Mucosa of rectum (tissue), 2 donors: Measurements from ENCODE around the gene CLMP.

Source experiments
- H3K27ac ChIP-seq, 2 donors: one replicate each; pipeline ENCODE4 v1.7.0; 2013; ENCODE audit warnings: inconsistent platforms in 2 of 2, low read depth in 2 of 2, low read length in 2 of 2
- H3K27me3 ChIP-seq, 2 donors: one replicate each; pipeline ENCODE4 v1.7.0; 2013; ENCODE audit warnings: low read length in 2 of 2; ENCODE audit not compliant: control insufficient read depth in 2 of 2, insufficient read depth in 2 of 2
- H3K36me3 ChIP-seq, 2 donors: one replicate each; pipeline ENCODE4 v1.7.0; 2013; ENCODE audit warnings: low read length in 2 of 2; ENCODE audit not compliant: control insufficient read depth in 2 of 2, insufficient read depth in 2 of 2
- H3K4me1 ChIP-seq, 2 donors: one replicate each; pipeline ENCODE4 v1.7.0; 2013; ENCODE audit warnings: low read length in 2 of 2, mild to moderate bottlenecking in 1 of 2; ENCODE audit not compliant: control insufficient read depth in 2 of 2, insufficient read depth in 2 of 2
- H3K4me3 ChIP-seq, 2 donors: one replicate each; pipeline ENCODE4 v1.7.0; 2013; ENCODE audit warnings: low read length in 2 of 2
- H3K9ac ChIP-seq, 2 donors: one replicate each; pipeline ENCODE4 v1.7.0; 2013; ENCODE audit warnings: low read length in 2 of 2, low read depth in 1 of 2, mild to moderate bottlenecking in 1 of 2
- H3K9me3 ChIP-seq, 2 donors: one replicate each; pipeline ENCODE4 v1.7.0; 2013; ENCODE audit warnings: low read length in 2 of 2; ENCODE audit not compliant: control insufficient read depth in 2 of 2
- donor health status: healthy.
- donor health status: Normal muscosa, but diverticular disease.

CLMP gene

DNA sequence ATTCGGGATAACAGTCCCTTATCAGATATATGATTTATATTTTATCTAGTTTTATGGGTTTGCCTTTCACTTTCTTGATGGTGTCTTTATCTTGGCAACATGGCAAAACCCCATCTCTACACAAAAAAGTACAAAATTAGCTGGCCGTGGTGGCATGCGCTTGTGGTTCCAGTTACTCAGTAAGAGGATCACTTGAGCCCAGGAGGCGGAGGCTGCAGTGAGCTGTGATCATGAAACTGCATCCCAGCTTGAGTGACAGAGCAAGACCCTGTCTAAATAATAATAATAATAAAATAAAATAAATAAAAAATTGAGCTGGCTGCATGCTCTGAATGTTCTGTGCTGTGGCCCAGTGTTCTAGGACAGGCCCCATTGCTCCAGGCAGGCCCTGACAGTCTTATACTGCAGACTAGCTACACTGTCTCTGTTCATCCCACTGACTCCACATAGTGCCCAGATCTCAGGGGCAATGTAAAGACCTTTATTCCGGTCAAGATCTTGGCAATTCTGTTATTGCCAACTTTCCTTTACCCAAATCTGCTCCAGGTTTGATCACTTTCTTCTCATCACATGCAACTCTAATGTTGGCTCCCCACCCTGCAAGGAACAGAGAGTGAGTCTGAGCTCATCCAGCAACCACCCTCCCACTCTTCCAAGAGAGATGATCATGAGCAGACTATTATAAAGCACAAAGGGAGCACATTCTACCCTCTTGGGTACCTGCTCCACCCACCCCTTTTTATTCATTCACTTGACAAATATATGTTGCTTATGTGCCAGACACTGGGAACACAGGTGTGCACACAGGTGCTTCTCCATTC is 141.9 kb downstream of the CLMP start:
- Histone ChIP-seq H3K27ac (no peak overlapping the region), H3K36me3 (peaks cover 36 to 43% of the 10 kb centered on the region in 2 donors), H3K4me3 (no peak overlapping the region), H3K4me1 (peaks cover 3 to 7% of the 10 kb centered on the region in 2 donors), H3K9me3 (no peaks in the 10 kb centered on the region), H3K9ac (no peak overlapping the region), H3K27me3 (no peaks in the 10 kb centered on the region)

DNA sequence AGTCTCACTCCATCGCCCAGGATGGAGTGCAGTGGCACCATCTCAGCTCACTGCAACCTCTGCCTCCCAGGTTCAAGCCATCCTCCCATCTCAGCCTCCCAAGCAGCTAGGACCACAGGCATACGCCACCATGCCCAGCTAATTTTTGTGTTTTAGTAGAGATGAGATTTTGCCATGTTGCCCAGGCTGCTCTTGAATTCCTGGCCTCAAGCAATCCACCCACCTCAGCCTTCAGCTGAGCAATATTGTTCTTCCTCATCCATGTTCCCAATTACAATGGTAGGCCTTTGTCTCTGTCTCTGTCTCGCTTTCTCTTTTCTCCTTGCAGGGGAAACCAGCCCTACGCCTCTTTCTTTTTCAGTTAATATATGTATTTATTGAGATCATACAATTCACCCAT is 143.4 kb downstream of the CLMP start:
- no peak overlapping the region for H3K9ac ChIP-seq
- peaks cover 2 to 3% of the 10 kb centered on the region in 2 donors for H3K4me1 ChIP-seq
- H3K36me3 ChIP-seq: peaks cover 21 to 29% of the 10 kb centered on the region in 2 donors
- H3K4me3 ChIP-seq: no peak overlapping the region
- H3K27me3 ChIP-seq: no peaks in the 10 kb centered on the region
- H3K9me3 ChIP-seq: no peaks in the 10 kb centered on the region
- H3K27ac ChIP-seq: no peak overlapping the region

DNA sequence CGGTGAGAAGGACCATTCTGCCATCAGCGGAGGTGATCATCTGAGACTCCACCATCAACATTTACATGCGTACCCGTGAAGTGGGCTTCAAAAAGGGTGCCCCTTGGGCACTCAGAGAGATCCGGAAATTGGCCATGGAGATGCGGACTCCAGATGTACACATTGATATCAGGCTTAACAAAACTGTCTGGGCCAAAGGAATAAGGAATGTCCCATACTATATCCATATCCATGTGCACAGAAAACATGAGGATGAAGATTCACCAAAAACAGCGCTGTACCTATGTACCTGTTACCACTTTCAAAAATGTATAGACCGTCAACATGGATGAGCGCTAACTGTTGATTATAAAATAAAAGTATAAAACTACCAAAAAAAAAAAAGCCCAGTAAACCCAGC is 143.9 kb downstream of the CLMP start:
- Histone ChIP-seq H3K27me3 (no peaks in the 10 kb centered on the region), H3K9me3 (no peaks in the 10 kb centered on the region), H3K9ac (no peak overlapping the region), H3K36me3 (peaks cover 17 to 24% of the 10 kb centered on the region in 2 donors), H3K4me3 (no peak overlapping the region), H3K27ac (no peak overlapping the region), H3K4me1 (peaks cover 0 to 3% of the 10 kb centered on the region in 2 donors)

DNA sequence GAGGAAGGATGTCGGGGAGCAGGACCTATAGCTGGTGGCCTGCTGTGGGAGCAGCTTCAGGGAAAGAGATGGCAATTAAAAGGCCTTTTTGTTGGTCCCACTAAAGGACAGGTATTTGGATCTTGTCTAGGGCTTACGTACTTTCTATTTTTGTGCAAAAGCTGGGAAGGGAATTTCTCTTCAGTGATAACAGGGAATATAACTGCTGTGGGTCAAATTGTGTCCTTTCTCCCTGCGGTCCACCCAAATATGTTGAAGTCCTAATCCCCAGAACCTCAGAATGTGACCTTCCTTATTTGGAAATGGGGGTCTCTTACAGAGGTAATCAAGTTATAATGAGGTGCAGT is 147.1 kb downstream of the CLMP start:
- Histone ChIP-seq H3K4me3 (no peak overlapping the region), H3K27me3 (no peaks in the 10 kb centered on the region), H3K9ac (no peak overlapping the region), H3K36me3 (no peaks in the 10 kb centered on the region), H3K27ac (no peak overlapping the region), H3K9me3 (no peaks in the 10 kb centered on the region), H3K4me1 (no peaks in the 10 kb centered on the region)

DNA sequence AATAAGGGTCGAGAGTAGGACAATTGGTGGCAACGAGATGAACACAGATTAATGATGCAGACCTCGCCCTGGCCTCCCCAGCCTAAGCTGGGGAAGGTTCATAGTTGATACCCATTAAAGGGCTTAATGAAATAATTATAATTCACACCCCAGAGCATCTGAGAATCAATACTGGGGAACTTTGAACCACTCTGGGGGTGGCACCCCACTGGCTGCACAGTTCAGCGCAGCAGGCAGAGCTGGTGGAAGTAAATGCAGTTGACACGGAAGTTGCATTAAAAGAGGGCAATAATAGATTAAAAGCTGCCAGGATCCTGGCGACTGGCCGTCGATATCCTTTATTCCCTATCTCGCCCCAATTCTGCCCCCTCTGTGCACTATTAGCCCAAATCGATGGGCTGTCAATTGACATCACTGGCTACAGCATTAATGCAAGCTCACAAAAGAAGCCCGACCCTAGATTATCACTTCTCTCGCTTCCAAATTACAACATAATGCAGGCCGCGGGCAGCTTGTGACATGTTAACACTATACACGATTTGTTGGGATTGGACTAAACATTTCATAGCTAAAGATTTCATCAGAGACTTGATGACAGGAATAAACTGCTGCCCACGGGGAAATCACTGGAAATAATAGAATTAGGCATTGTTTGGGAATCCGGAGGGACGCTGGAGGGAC is 147.6 kb downstream of the CLMP start:
- no peaks in the 10 kb centered on the region for H3K9me3 ChIP-seq
- H3K4me1 ChIP-seq: no peaks in the 10 kb centered on the region
- no peak overlapping the region for H3K27ac ChIP-seq
- no peaks in the 10 kb centered on the region for H3K27me3 ChIP-seq
- no peak overlapping the region for H3K4me3 ChIP-seq
- no peaks in the 10 kb centered on the region for H3K36me3 ChIP-seq
- no peak overlapping the region for H3K9ac ChIP-seq

DNA sequence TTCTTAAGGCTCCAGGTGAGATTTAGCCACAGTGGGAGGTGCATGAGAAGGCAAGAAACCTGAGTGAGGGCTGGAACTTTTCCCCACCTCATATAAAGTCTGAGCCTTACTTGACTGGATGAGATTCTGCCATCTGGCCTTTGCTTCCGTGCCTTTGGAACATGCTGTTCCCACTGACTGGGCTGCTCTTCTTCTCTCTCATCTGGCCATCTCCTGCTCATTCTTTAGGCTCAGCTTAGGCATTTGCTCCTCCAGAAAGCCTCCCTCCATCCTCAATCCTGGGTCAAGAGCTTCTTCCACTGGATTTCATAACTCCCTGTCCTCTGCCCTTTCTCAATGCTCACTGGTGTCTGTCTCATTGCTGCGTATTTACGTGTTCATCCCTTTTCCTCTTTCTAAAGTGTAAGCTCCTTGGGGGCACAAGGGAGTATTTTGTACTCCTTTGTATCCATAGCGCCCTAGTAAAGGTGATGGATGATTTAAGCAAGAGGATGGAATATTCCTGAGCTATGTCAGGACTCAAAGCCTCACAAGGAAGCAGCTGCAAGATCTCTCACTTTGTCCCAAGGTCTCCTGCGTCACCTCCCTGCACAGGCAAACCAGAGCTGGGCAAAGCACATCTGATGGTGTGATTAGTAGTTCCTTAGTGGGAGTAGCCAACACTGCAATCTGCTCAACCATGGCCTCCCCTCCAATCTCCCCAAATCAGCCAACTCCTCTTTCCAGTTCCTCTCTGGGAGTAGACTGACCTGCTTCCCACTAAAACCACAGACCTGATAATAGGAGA is 148.4 kb downstream of the CLMP start:
- H3K4me3 ChIP-seq: no peak overlapping the region
- H3K9ac ChIP-seq: no peak overlapping the region
- no peaks in the 10 kb centered on the region for H3K27me3 ChIP-seq
- H3K9me3 ChIP-seq: no peaks in the 10 kb centered on the region
- H3K4me1 ChIP-seq: no peaks in the 10 kb centered on the region
- no peaks in the 10 kb centered on the region for H3K36me3 ChIP-seq
- H3K27ac ChIP-seq: no peak overlapping the region

DNA sequence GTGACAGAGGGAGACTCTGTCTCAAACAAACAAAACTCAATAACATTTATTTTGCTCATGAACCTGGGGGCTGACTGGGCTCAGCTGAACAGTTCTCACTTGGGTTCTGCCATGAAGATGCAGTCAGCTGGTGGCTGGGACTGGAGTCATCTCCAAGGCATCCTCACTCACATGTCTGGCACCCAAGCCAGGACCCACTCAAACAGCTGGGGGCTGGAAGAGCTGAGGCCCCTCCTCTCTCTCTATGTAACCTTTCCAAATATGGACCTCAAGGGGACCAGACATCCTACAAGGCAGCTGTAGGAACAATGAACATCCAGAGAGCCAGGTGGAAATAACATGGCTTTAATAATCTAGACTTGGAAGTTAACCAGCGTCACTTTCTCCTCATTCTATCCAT is 149.9 kb downstream of the CLMP start:
- no peaks in the 10 kb centered on the region for H3K9me3 ChIP-seq
- H3K27ac ChIP-seq: no peak overlapping the region
- H3K4me1 ChIP-seq: no peaks in the 10 kb centered on the region
- H3K9ac ChIP-seq: no peak overlapping the region
- H3K4me3 ChIP-seq: no peak overlapping the region
- H3K27me3 ChIP-seq: no peaks in the 10 kb centered on the region
- H3K36me3 ChIP-seq: no peaks in the 10 kb centered on the region

DNA sequence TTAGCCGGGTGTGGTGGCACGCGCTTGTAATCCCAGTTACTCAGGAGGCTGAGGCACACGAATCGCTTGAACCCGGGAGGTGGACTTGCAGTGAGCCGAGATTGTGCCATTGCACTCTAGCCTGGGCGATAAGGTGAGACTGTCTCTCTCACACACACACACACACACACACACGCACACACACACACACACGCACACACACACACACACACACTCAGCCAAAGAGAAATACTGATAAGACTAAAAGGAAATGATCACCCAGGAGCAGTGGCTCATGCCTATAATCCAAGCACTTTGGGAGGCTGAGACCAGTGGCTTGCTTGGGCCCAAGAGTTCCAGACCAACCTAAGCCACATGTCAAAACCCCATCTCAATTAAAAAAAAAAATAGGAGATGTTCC is 153.9 kb downstream of the CLMP start:
- Histone ChIP-seq H3K9me3 (no peaks in the 10 kb centered on the region), H3K4me3 (no peak overlapping the region), H3K27me3 (no peaks in the 10 kb centered on the region), H3K9ac (no peak overlapping the region), H3K4me1 (no peaks in the 10 kb centered on the region), H3K36me3 (no peaks in the 10 kb centered on the region), H3K27ac (no peak overlapping the region)

DNA sequence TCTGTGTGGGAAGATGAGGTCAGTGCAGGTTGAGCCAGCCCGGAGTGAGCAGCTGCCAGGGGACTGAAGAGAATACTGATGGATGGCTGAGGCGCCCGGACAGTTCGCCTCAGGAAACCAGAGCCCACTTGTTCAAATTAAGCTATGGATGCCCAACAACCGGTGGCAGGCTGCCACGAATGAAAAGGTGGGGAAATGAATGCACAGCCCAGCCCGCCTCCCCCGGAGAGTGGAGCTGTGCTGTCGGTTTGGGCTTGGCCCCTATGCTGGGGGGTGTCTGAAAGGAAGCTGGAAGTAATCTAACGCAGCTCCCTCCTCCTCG is 155.0 kb downstream of the CLMP start:
- Histone ChIP-seq H3K36me3 (no peaks in the 10 kb centered on the region), H3K4me3 (no peak overlapping the region), H3K27ac (no peak overlapping the region), H3K9ac (no peak overlapping the region), H3K4me1 (no peaks in the 10 kb centered on the region), H3K27me3 (no peaks in the 10 kb centered on the region), H3K9me3 (no peaks in the 10 kb centered on the region)

DNA sequence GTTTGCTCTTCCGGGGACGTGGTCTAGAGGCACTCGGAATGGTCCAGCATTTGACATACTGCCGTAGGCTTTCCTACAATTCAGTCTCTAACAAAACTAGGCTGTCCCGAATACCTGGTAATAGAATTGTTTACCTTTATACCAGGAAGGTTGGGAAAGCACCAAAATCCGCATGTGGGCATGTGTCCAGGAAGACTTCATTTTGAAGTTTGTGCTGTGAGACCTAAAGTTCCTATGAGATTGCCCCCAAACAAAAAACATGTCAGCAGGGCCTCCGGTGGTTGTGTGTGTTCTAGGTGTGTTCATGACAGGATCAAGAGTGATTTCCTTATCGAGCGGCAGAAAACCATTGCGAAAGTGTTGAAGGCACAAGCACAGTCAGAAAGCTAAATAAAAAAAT is 159.2 kb downstream of the CLMP start:
- Histone ChIP-seq H3K4me1 (no peaks in the 10 kb centered on the region), H3K27ac (no peak overlapping the region), H3K9me3 (no peaks in the 10 kb centered on the region), H3K36me3 (no peaks in the 10 kb centered on the region), H3K4me3 (no peak overlapping the region), H3K27me3 (no peaks in the 10 kb centered on the region), H3K9ac (no peak overlapping the region)
